HG03432 (cell line): ENCODE results near the gene RRAS2.
"Not testable (repeated sequence)": the region's sequence is repeated elsewhere in the genome, so short reads cannot be mapped to it uniquely, and the experiment has no call there.

Experiments used
- ATAC-seq: cut with Tn5 transposase; IDR thresholded peaks from one replicate; pipeline ENCODE4 v1.9.1; 2021; ENCODE audit warnings: mild to moderate bottlenecking, moderate library complexity; ENCODE audit not compliant: unreplicated experiment

RRAS2 gene

DNA sequence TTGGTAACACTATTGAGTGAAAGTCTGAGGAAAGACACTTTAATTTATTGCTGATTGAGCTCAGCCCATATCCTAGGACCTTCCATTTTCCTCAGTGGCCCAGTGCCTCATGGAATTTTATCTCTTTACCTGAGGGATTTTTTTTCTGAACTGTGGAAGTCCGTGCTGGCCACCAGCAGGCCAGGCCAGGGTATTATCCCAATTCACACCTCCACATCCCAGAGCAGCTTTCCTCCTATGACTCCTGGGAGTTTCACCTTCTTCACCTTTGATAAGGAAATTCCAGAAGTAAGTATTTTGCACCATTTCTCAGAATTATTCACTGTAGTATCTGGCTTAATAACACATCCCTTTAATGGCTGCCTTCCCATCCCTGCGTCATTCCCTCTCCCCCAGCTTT is 13.0 kb upstream of the RRAS2 start:
- no peak for ATAC-seq

DNA sequence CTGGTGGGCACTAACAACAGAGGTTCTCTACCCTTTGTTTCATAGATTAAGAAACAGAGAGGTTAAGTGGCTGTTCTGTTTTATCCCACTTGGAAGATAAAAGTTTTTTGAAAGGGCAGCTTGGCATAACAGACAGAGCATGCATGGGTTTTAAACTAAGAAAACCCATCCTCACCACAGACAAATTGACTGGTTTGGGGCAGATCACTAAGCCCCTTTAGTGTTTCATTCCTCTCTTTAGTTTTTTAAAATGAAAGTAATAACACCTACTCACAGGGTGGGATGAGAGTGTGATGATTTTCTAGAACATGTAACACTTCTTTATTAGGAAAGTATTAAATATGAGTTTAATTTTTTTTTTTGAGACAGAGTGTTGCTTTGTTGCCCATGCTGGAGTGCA is 12.3 kb upstream of the RRAS2 start:
- ATAC-seq, result no peak

DNA sequence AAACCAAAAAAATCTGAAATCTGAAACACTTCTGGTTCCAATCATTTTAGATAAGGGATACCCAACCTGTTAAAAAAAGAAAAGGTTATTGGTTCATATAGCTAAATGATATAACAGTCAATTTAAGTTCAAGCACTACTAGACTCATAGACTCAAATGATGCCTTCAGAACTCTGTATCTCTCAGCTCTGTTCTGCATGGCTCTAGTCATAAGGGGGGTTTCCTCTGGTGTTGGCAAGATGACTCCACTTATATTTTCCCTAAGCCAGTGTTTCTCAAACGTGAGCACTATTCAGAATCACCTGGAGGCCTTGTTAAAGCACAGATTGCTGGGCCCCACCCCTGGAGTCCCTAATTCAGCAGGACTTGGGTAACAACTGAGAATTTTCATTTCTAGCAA is 11.5 kb upstream of the RRAS2 start:
- ATAC-seq, result no peak

DNA sequence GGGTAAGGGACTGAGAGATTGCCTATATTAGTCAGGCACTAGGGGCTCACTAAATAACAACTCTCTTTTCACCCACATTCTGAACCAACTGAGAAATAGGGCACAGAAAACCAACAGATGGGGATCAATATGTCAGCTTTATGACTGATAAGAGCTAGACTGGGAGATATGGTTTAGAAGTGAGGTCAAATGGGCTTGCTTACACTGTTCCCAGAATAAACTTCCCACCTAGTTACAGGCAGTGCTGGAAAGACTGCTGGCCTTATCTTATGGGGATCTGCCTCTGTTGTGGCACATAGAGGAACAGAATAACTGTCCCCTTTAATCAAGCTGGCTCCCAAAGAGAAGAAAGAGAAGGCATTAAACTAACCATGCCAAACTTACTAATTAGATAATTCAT is 10.6 kb upstream of the RRAS2 start:
- ATAC-seq, result no peak

DNA sequence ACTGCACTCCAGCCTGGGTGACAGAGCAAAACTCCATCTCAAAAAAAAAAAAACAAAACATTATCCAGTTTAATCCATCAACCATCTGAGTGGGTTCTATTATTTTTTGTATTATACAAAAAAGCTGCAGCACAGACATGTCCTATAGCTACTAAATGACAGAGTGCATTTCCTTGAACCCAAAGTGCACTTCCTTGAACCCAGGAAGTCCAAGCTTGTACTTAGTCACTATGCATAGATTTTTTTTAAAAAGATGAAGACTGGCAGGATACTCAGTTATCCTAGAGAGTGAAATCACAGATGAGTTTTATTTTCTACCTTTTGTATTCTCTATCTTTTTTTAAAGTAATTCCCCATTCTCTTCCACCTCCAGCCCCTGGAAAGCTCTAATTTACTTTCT is 8.0 kb upstream of the RRAS2 start:
- no peak for ATAC-seq

DNA sequence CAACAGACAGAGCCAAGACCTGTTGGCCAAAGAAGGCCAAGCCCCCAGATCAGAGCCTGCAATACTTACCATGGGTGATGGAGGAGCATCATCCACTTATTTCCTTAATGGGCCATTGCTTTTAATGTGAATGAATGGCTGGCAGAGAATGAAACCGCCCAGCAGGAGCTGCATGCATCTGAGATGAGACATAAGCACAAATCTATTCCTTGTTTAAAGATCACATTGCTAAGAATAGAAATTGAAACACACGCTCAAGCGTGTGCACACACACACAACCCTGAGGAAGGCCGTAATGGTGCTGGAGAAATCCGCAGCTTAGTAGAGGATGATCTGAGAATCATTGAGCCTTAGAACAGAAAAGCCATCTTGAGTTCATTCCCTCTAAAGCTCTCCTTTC is 5.3 kb upstream of the RRAS2 start:
- no peak for ATAC-seq

DNA sequence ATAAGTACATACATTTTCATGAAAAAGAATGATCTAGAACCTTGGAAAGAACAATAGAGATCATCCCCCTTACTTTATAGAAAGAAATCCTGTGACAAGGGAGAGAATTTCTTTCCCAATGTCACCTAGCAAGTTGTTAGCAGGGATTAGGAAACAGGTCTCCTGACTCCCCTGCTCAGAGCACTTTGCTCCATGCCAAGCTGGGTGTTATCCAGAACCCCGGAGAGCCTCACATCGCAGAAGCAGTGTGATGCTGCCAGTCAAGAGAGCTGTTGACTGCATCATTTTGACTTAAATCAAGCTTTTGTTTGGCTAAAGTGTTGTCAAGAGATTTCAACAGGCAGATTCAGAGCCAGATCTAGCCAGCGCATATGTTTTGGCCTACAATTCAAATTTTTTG is 3.6 kb upstream of the RRAS2 start:
- ATAC-seq, result no peak

DNA sequence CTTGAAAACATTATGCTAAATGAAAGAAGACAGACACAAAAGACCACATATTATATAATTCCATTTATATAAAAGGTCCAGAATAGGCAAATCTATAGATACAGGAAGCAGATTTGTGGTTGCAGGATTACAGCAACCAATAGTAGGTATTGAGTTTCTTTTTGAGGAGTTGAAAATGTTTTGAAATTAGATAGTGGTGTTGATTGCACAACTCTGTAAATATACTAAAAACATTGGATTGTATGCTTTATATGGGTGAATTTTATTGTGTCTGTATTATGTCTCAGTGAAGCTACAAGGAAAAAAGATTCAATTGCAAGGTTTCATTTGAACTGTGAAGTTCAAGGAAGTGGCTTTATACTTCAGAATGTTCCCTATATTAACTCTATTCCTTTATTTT is 3.0 kb upstream of the RRAS2 start:
- no peak for ATAC-seq

DNA sequence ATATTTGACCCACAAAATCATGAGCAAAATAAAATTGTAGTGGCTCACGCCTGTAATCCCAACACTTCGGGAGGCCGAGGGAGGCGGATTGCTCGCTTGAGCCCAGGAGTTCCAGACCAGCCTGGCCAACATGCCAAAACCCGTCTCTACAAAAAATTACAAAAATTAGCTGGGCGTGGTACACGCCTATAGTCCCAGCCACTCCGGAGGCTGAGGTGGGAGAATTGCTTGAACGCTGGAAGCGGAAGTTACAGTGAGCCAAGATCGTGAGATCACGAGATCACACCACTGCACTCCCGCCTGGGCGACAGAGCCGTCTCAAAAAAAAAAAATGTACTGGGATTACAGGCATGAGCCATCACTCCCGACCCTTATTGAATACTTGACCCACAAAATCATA is 2.0 kb upstream of the RRAS2 start:
- ATAC-seq, result no peak

DNA sequence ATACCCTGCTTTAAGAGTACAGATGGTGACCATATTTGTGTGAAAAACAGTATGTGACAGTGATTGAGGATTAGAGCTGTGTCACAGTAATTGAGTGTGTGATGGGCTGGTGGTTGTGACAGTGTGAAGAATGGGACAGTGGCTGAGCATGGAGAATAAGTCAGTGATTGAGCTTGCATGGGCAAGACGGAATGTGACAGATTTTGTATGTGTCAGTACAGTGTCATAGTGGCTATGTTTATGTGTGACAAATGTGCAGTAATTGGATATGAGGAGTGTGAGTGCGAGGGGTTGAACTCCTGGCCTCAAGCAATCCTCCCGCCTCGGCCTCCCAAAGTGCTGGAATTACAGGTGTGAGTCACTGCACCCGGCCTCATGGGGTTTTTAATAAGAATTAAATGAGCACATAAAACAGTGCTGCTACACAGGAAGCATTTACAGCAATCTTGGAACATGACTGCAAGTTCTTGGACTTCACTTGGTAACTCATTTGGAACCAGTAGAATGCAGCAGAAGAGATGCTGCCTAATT is 583 bp upstream of the RRAS2 start:
- no peak for ATAC-seq

DNA sequence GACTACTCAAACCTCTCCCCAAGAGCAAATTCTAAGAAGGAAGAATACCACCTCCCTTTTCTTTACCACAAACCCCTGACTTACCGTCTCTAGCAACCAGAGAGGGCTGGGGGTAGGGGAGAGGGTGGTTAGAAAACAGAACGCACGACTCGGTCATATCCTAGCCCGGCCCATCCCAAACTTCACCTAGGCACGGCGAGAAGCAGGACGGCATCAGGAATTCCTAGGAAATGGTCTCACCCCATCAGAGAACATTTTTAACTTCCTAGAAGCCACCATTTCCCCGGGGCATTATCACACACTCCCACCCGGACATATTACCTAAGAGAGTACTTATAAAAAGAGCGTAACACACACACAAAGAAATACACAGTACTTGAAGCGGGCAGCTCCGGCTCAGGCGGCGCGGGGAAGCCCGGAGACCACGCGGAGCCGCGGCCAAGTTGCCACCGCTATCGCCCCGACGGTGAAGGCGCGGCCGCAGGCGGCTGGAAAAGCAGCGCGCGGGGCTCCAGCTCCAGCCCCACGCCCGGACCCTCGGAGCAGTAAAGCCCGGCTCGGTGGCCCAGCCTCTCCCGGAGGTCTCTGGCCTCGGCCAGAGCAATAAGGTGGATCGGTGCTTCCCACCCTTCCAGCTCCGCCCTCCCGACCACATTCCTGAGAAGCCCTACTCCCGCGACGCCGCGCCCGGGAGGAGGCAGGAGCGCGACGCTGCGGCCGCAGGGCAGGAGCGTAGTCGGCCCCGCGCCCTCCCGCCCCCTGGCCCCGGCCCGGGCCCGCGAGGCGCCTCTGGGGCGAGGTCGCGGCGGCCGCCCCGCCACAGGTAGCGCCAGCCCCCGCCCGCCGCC is 878 bp downstream of the RRAS2 start:
- peak; percentile 52 for ATAC-seq

DNA sequence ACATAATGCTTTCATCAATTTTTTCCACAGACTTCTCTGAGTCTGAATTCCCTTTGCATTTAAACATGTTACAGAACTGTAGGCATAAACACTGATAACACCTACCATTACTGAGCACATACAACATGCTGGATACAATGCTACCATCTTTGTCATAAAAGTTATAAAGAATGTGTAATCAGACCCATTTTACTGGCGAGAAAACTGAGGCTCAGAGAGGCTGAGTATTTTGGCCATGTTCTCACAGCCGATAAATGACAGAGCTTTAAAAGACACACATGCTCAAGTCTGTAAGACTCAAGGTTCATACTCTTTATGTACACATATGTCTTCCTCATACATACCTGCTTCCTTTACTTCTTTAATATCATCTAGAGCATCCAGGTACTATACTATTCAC is 2.6 kb downstream of the RRAS2 start:
- no peak for ATAC-seq

DNA sequence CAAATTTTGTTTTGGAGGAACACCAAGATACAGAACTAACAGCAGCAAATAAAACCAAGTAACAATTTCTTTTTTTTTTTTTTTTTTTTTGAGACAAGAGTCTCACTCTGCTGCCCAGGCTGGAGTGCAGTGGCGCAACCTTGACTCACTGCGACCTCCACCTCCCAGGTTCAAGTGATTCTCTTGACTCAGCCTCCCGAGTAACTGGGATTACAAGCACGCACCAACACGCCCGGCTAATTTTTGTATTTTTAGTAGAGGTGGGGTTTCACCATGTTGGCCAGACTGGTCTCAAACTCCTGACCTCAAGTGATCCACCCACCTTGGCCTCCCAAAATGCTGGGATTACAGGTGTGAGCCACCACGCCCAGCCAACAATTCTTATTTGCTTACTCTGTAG is 4.4 kb downstream of the RRAS2 start:
- not testable (repeated sequence) for ATAC-seq

DNA sequence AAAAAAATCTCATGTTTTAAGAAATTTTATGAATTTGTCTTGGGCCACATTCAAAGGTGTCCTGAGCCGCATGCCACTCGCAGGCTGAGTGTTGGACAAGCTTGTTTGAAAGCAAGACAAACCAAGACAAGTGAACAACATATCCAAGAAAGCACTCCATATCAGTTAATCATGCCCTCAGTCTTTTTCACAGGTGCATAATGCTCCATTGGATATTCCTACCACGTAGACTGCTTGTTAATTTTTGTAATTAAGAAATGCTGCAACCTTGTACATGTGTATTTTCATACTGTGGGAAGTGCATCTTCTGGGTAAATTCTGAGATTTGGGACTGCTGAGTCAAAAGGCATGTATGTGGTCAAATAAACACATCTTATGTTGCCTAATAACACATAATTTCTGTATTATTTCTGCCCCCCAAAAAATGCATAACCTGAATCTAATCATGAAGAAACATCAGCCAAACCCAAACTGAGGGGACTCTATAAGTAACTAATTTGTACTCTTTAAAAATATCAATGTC is 8.2 kb downstream of the RRAS2 start:
- ATAC-seq, result no peak

DNA sequence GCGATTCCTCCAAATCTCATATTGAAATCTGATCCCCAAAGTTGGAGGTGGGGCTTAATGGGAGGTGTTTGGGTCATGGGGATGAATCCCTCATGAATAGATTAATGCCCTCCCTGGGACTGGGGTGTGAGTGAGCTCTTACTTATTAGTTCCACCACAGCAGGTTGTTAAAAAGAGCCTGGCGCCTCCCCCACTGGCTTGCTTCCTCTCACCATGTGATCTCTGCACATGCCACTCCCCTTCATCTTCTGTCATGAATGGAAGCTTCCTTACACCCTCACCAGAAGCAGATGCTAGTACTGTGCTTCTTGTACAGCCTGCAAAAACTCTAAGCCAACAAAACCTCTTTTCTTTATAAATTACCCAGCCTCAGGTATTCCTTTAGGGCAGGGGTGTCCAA is 8.8 kb downstream of the RRAS2 start:
- no peak for ATAC-seq

DNA sequence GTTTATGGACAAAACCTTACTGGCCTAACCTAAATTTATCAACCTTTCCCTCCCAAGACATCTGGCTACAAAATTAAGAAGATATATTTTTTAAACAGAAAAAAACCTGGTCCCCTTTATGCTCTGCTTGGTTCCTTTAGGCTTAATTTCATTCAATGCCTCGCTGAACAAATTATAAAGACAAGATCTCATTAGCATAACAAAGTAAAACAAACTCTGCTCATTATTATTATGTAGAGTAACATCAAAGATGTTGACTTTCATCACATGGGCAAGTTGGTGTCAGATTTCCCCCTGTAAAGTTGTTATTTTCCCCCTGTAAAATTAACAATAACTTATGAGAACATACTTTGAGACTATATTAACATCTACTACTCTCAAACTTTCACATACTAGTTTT is 11.0 kb downstream of the RRAS2 start:
- ATAC-seq, result no peak

DNA sequence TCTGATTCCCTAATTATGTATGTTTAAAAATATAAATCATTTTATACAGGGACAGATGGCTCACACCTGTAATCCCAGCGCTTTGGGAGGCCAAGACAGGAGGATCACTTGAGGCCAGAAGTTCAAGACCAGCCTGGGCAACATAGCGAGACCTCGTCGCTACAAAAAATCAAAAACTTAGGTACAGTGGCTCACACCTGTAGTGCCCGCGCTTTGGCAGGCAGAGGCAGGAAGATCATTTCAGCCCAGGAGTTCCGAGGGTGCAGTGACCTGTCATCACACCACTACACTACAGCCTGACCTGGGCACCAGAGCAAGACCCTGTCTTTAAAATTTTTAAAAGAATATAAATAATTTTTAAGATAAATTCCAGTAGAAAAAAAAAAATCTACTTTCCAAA is 11.5 kb downstream of the RRAS2 start:
- ATAC-seq, result no peak

DNA sequence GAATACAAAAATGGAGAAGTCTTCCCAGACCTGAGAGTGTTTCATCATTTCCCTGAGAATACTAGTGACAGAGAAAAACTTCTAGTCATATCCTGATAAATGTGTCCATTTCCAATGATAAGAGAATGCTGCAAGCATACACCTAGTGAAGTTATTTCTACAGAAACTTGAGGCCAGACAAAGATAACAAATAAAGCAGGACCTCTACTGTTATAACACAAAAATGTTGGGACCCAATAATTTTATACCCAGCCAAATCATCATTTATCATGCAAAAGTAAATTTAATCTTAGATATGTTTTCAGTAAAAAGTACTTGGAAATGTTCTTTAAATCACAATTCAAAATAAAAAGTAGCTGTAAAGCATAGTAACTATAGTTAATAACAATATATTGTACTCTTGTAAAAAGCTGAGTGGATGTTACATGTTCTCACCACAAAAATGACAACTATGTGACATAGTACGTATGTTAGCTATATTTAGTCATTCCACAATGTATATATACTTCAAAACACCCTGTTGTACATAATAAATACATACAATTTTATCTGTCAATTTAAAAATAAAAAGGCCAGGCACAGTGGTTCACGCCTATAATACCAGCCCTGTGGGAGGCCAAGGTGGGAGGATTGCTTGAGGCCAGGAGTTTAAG is 12.6 kb downstream of the RRAS2 start:
- no peak for ATAC-seq

DNA sequence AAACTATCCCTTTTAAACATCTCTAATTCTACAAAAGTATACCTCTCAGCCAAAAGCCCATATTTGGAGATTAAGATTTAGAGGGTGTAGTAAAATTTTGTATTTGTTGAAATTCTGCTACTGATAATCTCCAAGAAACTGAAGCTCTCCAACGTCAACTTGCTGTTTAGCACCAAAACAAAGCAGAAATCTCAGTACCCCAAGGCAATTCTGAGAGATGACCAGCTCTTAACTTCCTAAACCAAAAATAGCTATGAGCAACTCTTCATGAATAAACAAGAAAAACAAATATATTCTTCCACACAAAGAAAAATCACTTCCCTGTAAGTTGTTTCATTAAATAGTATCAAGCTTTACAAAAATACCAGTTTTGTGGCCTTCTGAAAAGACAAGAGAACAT is 13.3 kb downstream of the RRAS2 start:
- ATAC-seq, result no peak

DNA sequence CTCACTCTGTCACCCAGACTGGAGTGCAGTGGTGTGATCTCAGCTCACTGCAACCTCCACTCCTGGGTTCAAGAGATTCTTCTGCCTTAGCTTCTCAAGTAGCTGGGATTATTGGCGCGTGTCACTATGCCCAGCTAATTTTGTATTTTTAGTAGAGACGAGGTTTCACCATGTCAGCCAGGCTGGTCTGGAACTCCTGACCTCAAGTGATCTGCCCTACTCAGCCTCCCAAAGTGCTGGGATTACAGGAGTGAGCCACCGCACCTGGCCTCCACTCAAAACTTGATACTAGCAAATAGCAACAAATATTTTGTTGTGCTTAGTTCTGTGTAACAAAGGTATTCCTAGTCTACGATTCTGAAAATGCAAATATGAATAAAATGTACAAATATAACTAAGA is 14.0 kb downstream of the RRAS2 start:
- ATAC-seq, result not testable (repeated sequence)

DNA sequence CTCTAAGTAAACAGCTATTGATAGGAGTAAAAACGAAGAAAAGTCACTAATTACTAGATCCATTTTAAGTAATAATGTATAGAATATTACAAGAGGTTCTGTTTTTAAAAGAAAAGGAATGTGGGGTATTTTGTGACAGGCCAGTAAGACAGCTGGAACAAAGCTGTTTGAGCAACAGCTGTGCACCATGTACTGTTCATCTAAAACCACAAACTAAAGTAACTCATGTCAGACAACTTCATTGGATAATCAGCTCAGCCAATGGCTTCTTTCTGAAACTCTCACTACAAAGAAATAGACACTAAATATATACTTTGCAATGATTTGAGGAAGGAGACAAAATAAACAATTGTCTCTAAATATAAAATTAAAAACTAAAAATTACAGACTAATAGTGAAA is 16.1 kb downstream of the RRAS2 start:
- peak; percentile 85 for ATAC-seq

DNA sequence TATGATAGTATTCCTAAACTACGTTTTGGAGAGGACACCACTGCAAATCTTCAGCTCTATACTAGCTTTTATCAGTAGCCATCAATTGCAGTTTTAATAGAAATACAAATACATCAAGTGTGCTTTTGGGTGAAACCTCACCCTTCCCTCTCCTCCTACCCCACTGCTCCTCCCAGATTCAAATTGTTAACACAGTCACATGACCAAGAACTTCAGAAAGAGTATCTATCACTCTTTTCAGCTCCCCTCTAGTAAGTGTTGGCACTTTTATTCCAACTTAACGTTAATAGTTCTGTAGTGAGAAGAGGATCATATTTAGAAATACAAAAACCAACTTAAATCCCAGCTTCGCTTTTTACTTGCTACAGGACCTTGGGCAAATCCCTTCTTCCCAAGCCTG is 17.0 kb downstream of the RRAS2 start:
- ATAC-seq, result no peak
